Measurements from ENCODE around the gene EIF3K.
A peak's percentile ranks its signal among the peaks of the same experiment; 100 is the strongest.
"Not testable (repeated sequence)": the region's sequence is repeated elsewhere in the genome, so short reads cannot be mapped to it uniquely, and the experiment has no call there.

Gene EIF3K

GRCh38 chr19:38618590-38619360 lies at the start of gene EIF3K:
Gene EIF3K, plus strand, starts transcription at chr19:38619188. Its CDS starts 81 bp downstream, at chr19:38619269.
- DNase-seq = peak; percentile 97 to 99

- no peak for DNase-seq
These were observed 49.5 kb upstream of the EIF3K start for GRCh38 chr19:38569368-38569983.

GRCh38 chr19:38571682-38572081 lies 47.3 kb upstream of the EIF3K start:
- DNase-seq = no peak

GRCh38 chr19:38577826-38578225 lies 41.2 kb upstream of the EIF3K start:
- DNase-seq = no peak

GRCh38 chr19:38579304-38579703 lies 39.7 kb upstream of the EIF3K start:
- DNase-seq = peak in 1 of 2 donors; percentile 26

- no peak for DNase-seq
These were observed 38.9 kb upstream of the EIF3K start for GRCh38 chr19:38580080-38580479.

GRCh38 chr19:38583219-38583984 lies 35.6 kb upstream of the EIF3K start:
- DNase-seq = peak in 1 of 2 donors; percentile 4

- no peak for DNase-seq
These were observed 35.0 kb upstream of the EIF3K start for GRCh38 chr19:38583985-38584305.

- DNase-seq = no peak
These were observed 31.4 kb upstream of the EIF3K start for GRCh38 chr19:38587562-38587961.

- DNase-seq = no peak
These were observed 30.9 kb upstream of the EIF3K start for GRCh38 chr19:38588041-38588440.

GRCh38 chr19:38592940-38593339 lies 26.0 kb upstream of the EIF3K start:
- DNase-seq = no peak

GRCh38 chr19:38596057-38596981 lies 22.7 kb upstream of the EIF3K start:
- DNase-seq = peak in 1 of 2 donors; percentile 11

GRCh38 chr19:38597075-38597474 lies 21.9 kb upstream of the EIF3K start:
- no peak for DNase-seq

GRCh38 chr19:38599722-38600121 lies 19.3 kb upstream of the EIF3K start:
- DNase-seq = no peak

GRCh38 chr19:38602856-38603255 lies 16.1 kb upstream of the EIF3K start:
- DNase-seq = not testable (repeated sequence)

GRCh38 chr19:38606131-38606530 lies 12.9 kb upstream of the EIF3K start:
- DNase-seq = no peak

GRCh38 chr19:38614289-38614688 lies 4.7 kb upstream of the EIF3K start:
- no peak for DNase-seq

- no peak for DNase-seq
These were observed 3.9 kb upstream of the EIF3K start for GRCh38 chr19:38615007-38615581.

- no peak for DNase-seq
These were observed 2.7 kb upstream of the EIF3K start for GRCh38 chr19:38616265-38616664.

- DNase-seq = peak in 1 of 2 donors; percentile 23
These were observed 1.7 kb upstream of the EIF3K start for GRCh38 chr19:38617283-38617763.

- DNase-seq = peak; percentile 63 to 83
These were observed 1.0 kb upstream of the EIF3K start, which contains the start of gene MAP4K1 for GRCh38 chr19:38617764-38618589. Gene MAP4K1, minus strand, starts transcription at chr19:38617953. Its CDS starts 58 bp downstream, at chr19:38617895.

All from CD4-positive, alpha-beta T cell treated with Interleukin-1 beta for 1 hour (primary cell).